ENCODE measurements around the gene B2M. TPM values are rescaled to one million over a fixed set of nuclear protein-coding genes. Genes with fewer than 3 reads are reported as not detected.

The B2M gene
- total RNA-seq, 1 donor from 2014 or later: 3,395 TPM

DNA sequence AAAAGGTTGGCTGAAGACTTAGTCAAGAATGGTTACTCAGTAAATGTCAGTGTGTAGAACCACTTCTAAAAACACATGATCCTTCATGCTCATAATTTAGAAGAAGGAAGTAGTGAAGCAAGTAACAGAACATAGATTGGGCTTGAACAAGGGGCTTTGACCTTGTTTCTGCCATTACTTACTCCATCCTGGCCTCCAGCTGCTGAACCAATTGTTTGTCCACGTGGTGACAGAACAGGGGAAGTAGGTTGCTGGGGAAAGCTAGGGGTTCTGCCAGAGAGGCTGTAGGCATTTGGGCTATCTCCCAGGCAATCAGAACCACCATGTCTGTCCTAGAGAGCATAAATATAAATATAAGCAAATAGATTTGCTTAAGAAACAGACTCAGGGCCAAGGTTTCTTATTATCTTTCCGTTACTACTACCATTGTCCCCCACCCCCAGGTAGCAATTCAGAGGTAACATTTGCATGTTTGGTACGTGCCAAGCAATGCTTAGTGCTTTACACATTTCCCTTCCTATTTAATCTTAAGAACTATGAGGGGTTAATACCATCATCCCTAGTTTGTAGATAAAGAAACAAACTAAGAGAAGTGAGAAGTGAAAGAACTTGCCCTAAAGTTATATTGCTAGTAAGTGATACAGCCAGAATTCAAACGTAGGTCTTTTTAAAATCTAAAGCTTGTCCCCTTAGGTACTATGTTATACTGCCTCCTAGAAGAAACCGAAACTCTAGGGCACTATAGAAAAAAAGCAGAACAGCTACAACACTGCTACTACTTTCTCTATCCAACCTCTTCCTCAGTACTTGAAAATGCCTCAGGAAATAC lies 44.9 kb upstream of the B2M start:
- Histone ChIP-seq H3K4me1 (peaks cover 0 to 13% of the 10 kb centered on the region in 2 donors), H3K27ac (no peak overlapping the region), H3K27me3 (no peaks in the 10 kb centered on the region), H3K9me3 (no peaks in the 10 kb centered on the region), H3K36me3 (no peaks in the 10 kb centered on the region), H3K4me3 (no peak overlapping the region)
- DNase-seq (ENCODE audit: low spot score in 2 of 2): no peak
- no peak for TF ChIP-seq CTCF (IDR thresholded peaks at IDR 0.05)
- intact Hi-C loops (cut with DNase I): no loop called here

DNA sequence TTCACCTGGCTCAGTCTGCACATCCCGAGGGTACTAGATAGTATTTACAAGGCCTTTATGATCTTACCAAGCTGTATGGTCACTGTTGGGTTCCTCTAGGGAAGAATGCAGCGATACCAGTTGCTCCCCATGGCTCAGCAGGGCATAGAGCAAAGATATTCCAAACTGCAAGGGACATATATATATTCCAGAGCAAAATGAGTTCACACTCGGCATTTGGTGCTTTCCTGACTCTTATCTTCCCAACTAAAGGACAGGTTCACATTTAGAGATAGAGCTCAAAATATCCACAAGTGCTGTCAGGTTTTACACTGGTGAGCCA lies 44.3 kb upstream of the B2M start:
- Histone ChIP-seq H3K9me3 (no peaks in the 10 kb centered on the region), H3K4me3 (no peak overlapping the region), H3K36me3 (no peaks in the 10 kb centered on the region), H3K4me1 (peaks cover 0 to 10% of the 10 kb centered on the region in 2 donors), H3K27me3 (no peaks in the 10 kb centered on the region), H3K27ac (no peak overlapping the region)
- no peak for TF ChIP-seq CTCF (IDR thresholded peaks at IDR 0.05)
- DNase-seq (ENCODE audit: low spot score in 2 of 2): no peak
- intact Hi-C loops (cut with DNase I): no loop called here

DNA sequence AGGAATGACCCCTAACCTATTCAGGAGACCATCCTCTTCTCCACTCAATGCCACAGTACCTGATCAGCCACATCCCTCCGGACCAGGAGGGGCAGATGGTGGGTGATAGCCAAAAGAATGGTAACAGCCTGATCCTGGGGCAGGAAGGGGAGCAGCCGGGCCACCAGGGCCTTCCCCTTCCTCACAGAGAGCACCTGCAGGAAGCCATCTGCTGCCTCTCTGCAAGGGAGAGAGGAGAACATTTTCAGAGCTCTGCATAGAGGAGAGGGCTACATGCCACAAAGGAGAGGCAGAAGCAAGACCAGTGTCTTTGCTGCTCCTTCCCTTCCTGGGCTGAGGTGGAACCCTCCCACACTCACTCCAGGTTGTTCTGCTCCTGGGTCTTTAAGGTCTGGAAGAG lies 42.4 kb upstream of the B2M start:
- Histone ChIP-seq H3K9me3 (no peaks in the 10 kb centered on the region), H3K4me1 (peaks cover 0 to 4% of the 10 kb centered on the region in 2 donors), H3K27me3 (no peaks in the 10 kb centered on the region), H3K4me3 (no peak overlapping the region), H3K36me3 (no peaks in the 10 kb centered on the region), H3K27ac (no peak overlapping the region)
- TF ChIP-seq CTCF (IDR thresholded peaks at IDR 0.05): no peak
- DNase-seq (ENCODE audit: low spot score in 2 of 2): no peak
- intact Hi-C loops (cut with DNase I): no loop called here

GRCh38 chr15:44670087-44670950 lies 41.0 kb upstream of the B2M start:
- DNase-seq (ENCODE audit: low spot score in 2 of 2): no peak
- H3K27ac ChIP-seq: no peak overlapping the region
- H3K4me1 ChIP-seq: no peaks in the 10 kb centered on the region
- intact Hi-C loops (cut with DNase I): no loop called here
- H3K9me3 ChIP-seq: no peaks in the 10 kb centered on the region
- H3K27me3 ChIP-seq: no peaks in the 10 kb centered on the region
- H3K36me3 ChIP-seq: no peaks in the 10 kb centered on the region
- H3K4me3 ChIP-seq: no peak overlapping the region
- TF ChIP-seq CTCF (IDR thresholded peaks at IDR 0.05): no peak

DNA sequence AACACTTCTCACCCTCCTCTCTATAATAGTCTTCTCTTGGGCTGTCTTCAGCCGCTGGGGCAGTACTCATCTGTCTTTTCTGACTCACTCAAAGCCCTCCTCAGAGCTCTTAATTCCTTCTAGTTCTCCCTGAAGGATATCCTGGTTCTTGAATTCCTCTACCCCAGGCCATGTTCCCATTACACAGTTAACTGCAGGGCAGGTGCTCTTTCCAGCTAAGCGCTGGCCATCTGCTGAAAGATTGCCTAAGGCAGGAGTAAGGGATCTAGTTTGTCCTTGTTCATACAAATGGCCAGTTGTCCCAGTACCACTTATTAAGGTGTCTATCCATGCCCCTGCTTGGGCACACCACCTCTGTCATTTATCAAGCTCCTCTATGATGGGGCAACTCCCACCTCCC lies 37.7 kb upstream of the B2M start:
- no peak overlapping the region for H3K4me3 ChIP-seq
- intact Hi-C loops (cut with DNase I): no loop called here
- DNase-seq (ENCODE audit: low spot score in 2 of 2): no peak

More for the DNA sequence above, 37.7 kb upstream of the B2M start:
- Histone ChIP-seq H3K27ac (no peak overlapping the region), H3K9me3 (no peaks in the 10 kb centered on the region), H3K4me1 (no peaks in the 10 kb centered on the region), H3K27me3 (no peaks in the 10 kb centered on the region), H3K36me3 (no peaks in the 10 kb centered on the region)
- no peak for TF ChIP-seq CTCF (IDR thresholded peaks at IDR 0.05)

All from ascending aorta (tissue), 2 donors.